Tongue (tissue), 2 donors: ENCODE data around the gene WDFY4. TPM values are rescaled to one million over a fixed set of nuclear protein-coding genes. Genes with fewer than 3 reads are reported as not detected.

Experiments used
- DNase-seq: peaks from one replicate; pipeline ENCODE4 v3.0.0-alpha.2; 2015
- total RNA-seq: library from RNA; depleted of rRNA; stranded (reverse); fragments of >200 nt; gene quantifications from one replicate; pipeline ENCODE4 v1.2.3, GENCODE V29; 2014

Gene WDFY4
- total RNA-seq, 1 donor from 2014 or later, result 5.7 TPM

GRCh38 chr10:48744587-48744986 lies 59.9 kb downstream of the WDFY4 start:
- DNase-seq, result no peak

GRCh38 chr10:48745662-48746245 lies 61.1 kb downstream of the WDFY4 start:
- no peak for DNase-seq

- DNase-seq, result no peak
Measured at GRCh38 chr10:48748573-48748972, 63.9 kb downstream of the WDFY4 start.

GRCh38 chr10:48749254-48749787 lies 64.6 kb downstream of the WDFY4 start:
- DNase-seq, result no peak

GRCh38 chr10:48750019-48750418 lies 65.3 kb downstream of the WDFY4 start:
- DNase-seq, result no peak

GRCh38 chr10:48750991-48751390 lies 66.3 kb downstream of the WDFY4 start:
- no peak for DNase-seq

GRCh38 chr10:48751730-48752129 lies 67.1 kb downstream of the WDFY4 start:
- no peak for DNase-seq

GRCh38 chr10:48758411-48758810 lies 73.7 kb downstream of the WDFY4 start:
- DNase-seq, result no peak

- DNase-seq, result no peak
Measured at GRCh38 chr10:48759113-48759901, 74.6 kb downstream of the WDFY4 start.

- DNase-seq, result no peak
Measured at GRCh38 chr10:48760983-48761382, 76.3 kb downstream of the WDFY4 start.

GRCh38 chr10:48762064-48763042 lies 77.7 kb downstream of the WDFY4 start:
- no peak for DNase-seq

GRCh38 chr10:48763403-48763965 lies 78.8 kb downstream of the WDFY4 start:
- no peak for DNase-seq

GRCh38 chr10:48764486-48764885 lies 79.8 kb downstream of the WDFY4 start:
- no peak for DNase-seq

- no peak for DNase-seq
Measured at GRCh38 chr10:48765039-48765438, 80.4 kb downstream of the WDFY4 start.

- no peak for DNase-seq
Measured at GRCh38 chr10:48765527-48765926, 80.9 kb downstream of the WDFY4 start.

- no peak for DNase-seq
Measured at GRCh38 chr10:48767373-48768143, 82.9 kb downstream of the WDFY4 start.

- DNase-seq, result no peak
Measured at GRCh38 chr10:48768144-48768766, 83.6 kb downstream of the WDFY4 start.

GRCh38 chr10:48768926-48769325 lies 84.3 kb downstream of the WDFY4 start:
- peak; percentile 44 for DNase-seq

- no peak for DNase-seq
Measured at GRCh38 chr10:48769706-48770435, 85.2 kb downstream of the WDFY4 start.

GRCh38 chr10:48770561-48771089 lies 86.0 kb downstream of the WDFY4 start:
- DNase-seq, result no peak
